ENCODE measurements around the gene MAPKAPK2. TPM values are rescaled to one million over a fixed set of nuclear protein-coding genes. Genes with fewer than 3 reads are reported as not detected.

Gene MAPKAPK2
- total RNA-seq (10 to 100 TPM; 32.1 to 61.4 (median 40.5) TPM), polyA plus RNA-seq (10 to 100 TPM; 37.8 to 55.5 (median 39.3) TPM)

DNA sequence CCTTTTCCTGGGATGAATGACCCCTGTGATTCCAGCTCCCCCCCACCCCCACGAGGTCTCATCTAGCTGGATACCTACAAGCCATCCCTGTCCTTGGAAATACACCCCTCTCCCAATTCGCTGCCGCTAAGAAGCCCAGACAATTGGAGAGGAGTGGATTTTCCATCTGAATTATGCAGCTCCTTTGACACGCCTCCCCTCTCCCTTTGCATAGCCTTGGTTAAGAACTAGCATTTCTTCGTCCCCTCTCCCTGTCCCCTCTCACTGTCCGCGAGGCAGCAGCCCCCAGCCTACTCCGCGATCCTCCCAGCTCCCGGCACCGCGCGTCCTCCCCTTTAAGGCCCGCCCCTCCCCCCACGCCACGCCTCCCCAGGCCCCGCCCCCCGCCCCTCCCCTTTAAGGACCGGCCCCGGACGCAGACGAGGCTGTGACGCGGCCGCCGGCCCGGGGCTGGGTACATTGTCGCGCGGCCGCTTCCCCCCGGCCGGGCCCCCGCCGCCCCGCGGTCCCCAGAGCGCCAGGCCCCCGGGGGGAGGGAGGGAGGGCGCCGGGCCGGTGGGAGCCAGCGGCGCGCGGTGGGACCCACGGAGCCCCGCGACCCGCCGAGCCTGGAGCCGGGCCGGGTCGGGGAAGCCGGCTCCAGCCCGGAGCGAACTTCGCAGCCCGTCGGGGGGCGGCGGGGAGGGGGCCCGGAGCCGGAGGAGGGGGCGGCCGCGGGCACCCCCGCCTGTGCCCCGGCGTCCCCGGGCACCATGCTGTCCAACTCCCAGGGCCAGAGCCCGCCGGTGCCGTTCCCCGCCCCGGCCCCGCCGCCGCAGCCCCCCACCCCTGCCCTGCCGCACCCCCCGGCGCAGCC lies at the start of gene MAPKAPK2:
MAPKAPK2 (plus strand) TSS at position 428 of the 856 bp plus-strand sequence; CDS start at position 753, 325 bp downstream.
- intact Hi-C loops (cut with DNase I), result no loop called here
- peaks cover 0 to 42% (median 39%) of the 10 kb centered on the region in 4 donors for H3K4me1 ChIP-seq

DNA sequence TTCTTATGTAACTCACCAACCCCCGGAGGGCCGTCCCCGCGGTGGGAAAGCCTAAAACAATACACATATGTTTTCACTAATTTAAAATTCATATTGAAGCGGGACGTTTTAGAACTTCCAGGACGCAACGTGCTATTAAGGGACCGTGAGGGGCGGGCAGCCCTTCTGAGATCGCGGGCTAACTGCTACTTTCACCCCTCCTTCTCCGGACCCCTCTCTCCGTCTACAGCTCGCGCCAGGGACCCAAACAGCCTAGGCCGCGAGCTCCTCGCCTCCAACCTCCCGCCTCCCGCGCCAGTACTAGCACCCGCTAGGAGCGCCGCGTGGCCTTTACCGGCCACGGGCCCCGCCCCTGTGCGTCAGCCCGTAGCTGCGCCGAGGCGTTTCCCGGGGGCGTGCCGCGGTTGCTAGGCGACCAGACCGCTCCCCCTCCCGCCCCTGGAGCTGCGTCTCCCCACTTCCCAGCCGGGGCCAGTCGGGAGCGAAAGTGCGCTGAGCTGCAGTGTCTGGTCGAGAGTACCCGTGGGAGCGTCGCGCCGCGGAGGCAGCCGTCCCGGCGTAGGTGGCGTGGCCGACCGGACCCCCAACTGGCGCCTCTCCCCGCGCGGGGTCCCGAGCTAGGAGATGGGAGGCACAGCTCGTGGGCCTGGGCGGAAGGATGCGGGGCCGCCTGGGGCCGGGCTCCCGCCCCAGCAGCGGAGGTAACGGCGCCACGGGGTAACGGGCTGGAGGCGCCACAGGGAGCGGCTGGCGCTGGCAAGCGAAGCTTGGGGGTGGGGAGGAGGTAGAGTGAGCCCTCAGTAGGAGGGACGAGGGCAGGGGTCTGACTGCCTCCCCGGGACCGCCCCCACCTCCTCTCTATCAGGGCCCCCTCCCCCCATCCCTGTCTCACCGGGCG lies 49.4 kb upstream of the MAPKAPK2 start, which contains the start of gene DYRK3:
DYRK3 (plus strand) TSS at position 457 of the 898 bp plus-strand sequence; CDS start at position 625, 168 bp downstream.
- DNase-seq, result peak; percentile 98
- H3K36me3 ChIP-seq, result no peaks in the 10 kb centered on the region
- peak within 1 kb of the TSS; percentile 75 to 89 (median 86) for H3K27ac ChIP-seq
- H3K9me3 ChIP-seq, result no peaks in the 10 kb centered on the region
- intact Hi-C loops (cut with DNase I), result loop anchor here (1.0 to 5.0 kb wide), 4 partner anchors 29 to 417 kb away; partner anchors contain the start of genes PFKFB2 and YOD1
- WGBS, 2 donors, result 0% methylated on average over 84 of the region's 84 CpGs
- H3K4me1 ChIP-seq, result peaks cover 0 to 32% (median 24%) of the 10 kb centered on the region in 4 donors
- peak within 1 kb of the TSS; percentile 70 to 93 (median 74) for H3K4me3 ChIP-seq
- H3K27me3 ChIP-seq, result no peaks in the 10 kb centered on the region
- TF ChIP-seq, protein P1, sequence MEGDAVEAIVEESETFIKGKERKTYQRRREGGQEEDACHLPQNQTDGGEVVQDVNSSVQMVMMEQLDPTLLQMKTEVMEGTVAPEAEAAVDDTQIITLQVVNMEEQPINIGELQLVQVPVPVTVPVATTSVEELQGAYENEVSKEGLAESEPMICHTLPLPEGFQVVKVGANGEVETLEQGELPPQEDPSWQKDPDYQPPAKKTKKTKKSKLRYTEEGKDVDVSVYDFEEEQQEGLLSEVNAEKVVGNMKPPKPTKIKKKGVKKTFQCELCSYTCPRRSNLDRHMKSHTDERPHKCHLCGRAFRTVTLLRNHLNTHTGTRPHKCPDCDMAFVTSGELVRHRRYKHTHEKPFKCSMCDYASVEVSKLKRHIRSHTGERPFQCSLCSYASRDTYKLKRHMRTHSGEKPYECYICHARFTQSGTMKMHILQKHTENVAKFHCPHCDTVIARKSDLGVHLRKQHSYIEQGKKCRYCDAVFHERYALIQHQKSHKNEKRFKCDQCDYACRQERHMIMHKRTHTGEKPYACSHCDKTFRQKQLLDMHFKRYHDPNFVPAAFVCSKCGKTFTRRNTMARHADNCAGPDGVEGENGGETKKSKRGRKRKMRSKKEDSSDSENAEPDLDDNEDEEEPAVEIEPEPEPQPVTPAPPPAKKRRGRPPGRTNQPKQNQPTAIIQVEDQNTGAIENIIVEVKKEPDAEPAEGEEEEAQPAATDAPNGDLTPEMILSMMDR (IDR thresholded peaks at IDR 0.05), result peak in 1 of 4 experiments; percentile 11
- TF ChIP-seq POLR2AphosphoS5 (IDR thresholded peaks at IDR 0.05), result peak; percentile 94 to 100 (median 98)
- peak in 2 of 4 donors; percentile 40 to 45 for TF ChIP-seq EP300 (IDR thresholded peaks at IDR 0.05)
- peak; percentile 70 to 73 for TF ChIP-seq POLR2A (IDR thresholded peaks at IDR 0.05)

More for the DNA sequence above, at the start of gene MAPKAPK2:
- WGBS, 2 donors, result 1% methylated on average over 82 of the region's 82 CpGs
- Histone ChIP-seq H3K36me3 (no peaks in the 10 kb centered on the region), H3K27me3 (no peaks in the 10 kb centered on the region), H3K27ac (peak within 1 kb of the TSS; percentile 95 to 100 (median 97)), H3K9me3 (no peaks in the 10 kb centered on the region), H3K4me3 (peak within 1 kb of the TSS; percentile 73 to 89 (median 78))
- TF ChIP-seq POLR2A (IDR thresholded peaks at IDR 0.05) (no peak), POLR2AphosphoS5 (IDR thresholded peaks at IDR 0.05) (peak; percentile 71 to 89 (median 82))
- peak; percentile 93 for DNase-seq

DNA sequence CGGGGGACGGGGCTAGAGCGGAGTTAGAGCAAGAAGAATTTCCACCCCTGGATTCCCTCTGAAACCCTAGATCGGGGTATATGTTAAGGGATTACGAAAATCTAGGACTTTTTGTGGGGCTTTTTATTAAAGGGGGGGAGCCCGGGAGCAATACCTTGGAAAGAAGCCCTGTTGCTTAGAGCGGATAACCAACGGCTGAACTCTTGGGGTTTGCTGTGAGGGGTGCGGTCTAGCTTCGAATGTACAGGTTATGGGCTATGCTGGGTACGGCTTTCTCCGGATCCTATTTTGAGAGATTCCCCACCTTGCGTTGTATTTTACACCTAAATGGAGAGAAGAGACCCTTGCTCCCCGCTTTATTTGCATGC lies 48.7 kb upstream of the MAPKAPK2 start:
- DNase-seq, result no peak
- no peaks in the 10 kb centered on the region for H3K9me3 ChIP-seq
- TF ChIP-seq EP300 (IDR thresholded peaks at IDR 0.05) (no peak), POLR2AphosphoS5 (IDR thresholded peaks at IDR 0.05) (no peak), POLR2A (IDR thresholded peaks at IDR 0.05) (no peak)
- TF ChIP-seq, protein P1 (IDR thresholded peaks at IDR 0.05), result no peak
- peak overlapping the region; percentile 70 to 93 (median 74) for H3K4me3 ChIP-seq
- 5% methylated on average over 14 of the region's 14 CpGs for WGBS, 2 donors
- no peaks in the 10 kb centered on the region for H3K36me3 ChIP-seq
- H3K27ac ChIP-seq, result peak overlapping the region; percentile 75 to 89 (median 86)
- H3K4me1 ChIP-seq, result peaks cover 0 to 32% (median 24%) of the 10 kb centered on the region in 4 donors
- intact Hi-C loops (cut with DNase I), result loop anchor here (1.0 to 5.0 kb wide), 4 partner anchors 28 to 416 kb away; partner anchors contain the start of genes PFKFB2 and YOD1
- no peaks in the 10 kb centered on the region for H3K27me3 ChIP-seq

DNA sequence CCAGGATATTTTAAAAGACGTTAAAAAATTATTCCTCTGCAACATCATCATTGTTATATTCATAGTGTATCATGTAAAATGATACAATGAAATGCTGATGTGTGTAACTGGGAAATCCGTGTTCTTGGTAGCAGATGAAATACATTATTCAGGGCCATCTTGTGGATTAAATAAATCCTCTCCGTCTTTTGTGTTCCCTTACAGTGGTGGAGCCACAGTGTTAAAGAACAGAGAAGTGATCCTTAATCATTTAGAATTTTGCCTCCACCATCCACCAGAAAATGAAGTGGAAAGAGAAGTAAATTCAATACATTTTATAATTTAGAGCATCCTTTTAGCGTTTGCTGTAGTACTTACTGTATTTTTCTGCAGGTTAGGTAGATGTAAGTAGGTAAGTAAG lies 48.0 kb upstream of the MAPKAPK2 start:
- H3K27me3 ChIP-seq, result no peaks in the 10 kb centered on the region
- H3K27ac ChIP-seq, result peak overlapping the region in 2 of 4 donors; percentile 86 to 89
- no peak for DNase-seq
- intact Hi-C loops (cut with DNase I), result loop anchor here (5.0 kb wide), 3 partner anchors 81 to 416 kb away; partner anchors contain the start of genes PFKFB2 and YOD1
- 59 to 64% methylated on average over 4 of the region's 4 CpGs for WGBS, 2 donors
- TF ChIP-seq EP300 (IDR thresholded peaks at IDR 0.05), result no peak
- TF ChIP-seq POLR2AphosphoS5 (IDR thresholded peaks at IDR 0.05), result no peak
- TF ChIP-seq, protein P1 (IDR thresholded peaks at IDR 0.05), result no peak
- TF ChIP-seq POLR2A (IDR thresholded peaks at IDR 0.05), result no peak
- no peak overlapping the region for H3K4me3 ChIP-seq
- H3K36me3 ChIP-seq, result no peaks in the 10 kb centered on the region
- H3K9me3 ChIP-seq, result no peaks in the 10 kb centered on the region
- peaks cover 0 to 32% (median 24%) of the 10 kb centered on the region in 4 donors for H3K4me1 ChIP-seq

Data from sigmoid colon (tissue), 7 donors.